HepG2 (cell line): ENCODE measurements around the gene C2. TPM values are rescaled to one million over a fixed set of nuclear protein-coding genes. Genes with fewer than 3 reads are reported as not detected.

ENCODE experiments used
- AGO2 ChIP-seq: fragments of 200-400 bp; formaldehyde crosslinking; optimal IDR thresholded peaks from 2 replicates; pipeline ENCODE3; 2017; ENCODE audit warnings: mild to moderate bottlenecking, low read depth, low read length, moderate library complexity
- ATAD3A ChIP-seq: sonication (generic); formaldehyde crosslinking; IDR thresholded peaks from 2 replicates; pipeline ENCODE4 v1.4.0; 2020; ENCODE audit warnings: missing genetic modification reagents
- ATF7 ChIP-seq, 2 experiments: fragments of 450-650 bp in 1 of 2; sonication (generic) in 1 of 2; formaldehyde crosslinking in 1 of 2; IDR thresholded peaks; 2 replicates each; pipeline versions ENCODE4 v1.4.0 to v1.6.1; 2016 to 2020; ENCODE audit warnings: antibody characterized with exemption in 1 of 2, mild to moderate bottlenecking in 1 of 2, missing genetic modification reagents in 1 of 2
- CC2D1A ChIP-seq: sonication (generic); formaldehyde crosslinking; IDR thresholded peaks from 2 replicates; pipeline ENCODE4 v1.8.1; 2023; ENCODE audit warnings: mild to moderate bottlenecking, missing genetic modification reagents
- FIP1L1 ChIP-seq: fragments of 200-400 bp; formaldehyde crosslinking; IDR thresholded peaks from 2 replicates; pipeline ENCODE4 v1.6.1; 2018; ENCODE audit warnings: low read depth, mild to moderate bottlenecking, low read length, moderate library complexity, borderline replicate concordance; ENCODE audit not compliant: insufficient read depth
- FOXJ3 ChIP-seq: sonication (generic); formaldehyde crosslinking; IDR thresholded peaks from 2 replicates; pipeline ENCODE4 v1.4.0; 2020; ENCODE audit warnings: missing genetic modification reagents, mild to moderate bottlenecking, borderline replicate concordance
- ISX ChIP-seq: sonication (generic); formaldehyde crosslinking; conservative IDR thresholded peaks from 2 replicates; pipeline ENCODE4 v1.5.0; 2020; ENCODE audit warnings: missing genetic modification reagents
- PHF21A ChIP-seq: sonication (generic); formaldehyde crosslinking; IDR thresholded peaks from 2 replicates; pipeline ENCODE4 v1.5.0; 2020; ENCODE audit warnings: mild to moderate bottlenecking, missing genetic modification reagents
- RELA ChIP-seq: sonication (generic); formaldehyde crosslinking; IDR thresholded peaks from 2 replicates; pipeline ENCODE4 v1.4.0; 2020; ENCODE audit warnings: missing genetic modification reagents
- SKI ChIP-seq: fragments of 450-650 bp; IDR thresholded peaks from one replicate; pipeline ENCODE4 v1.6.1; 2018; ENCODE audit warnings: mild to moderate bottlenecking; ENCODE audit not compliant: partially characterized antibody
- SSRP1 ChIP-seq: IDR thresholded peaks from 2 replicates; pipeline ENCODE4 v1.6.1; 2016; ENCODE audit warnings: control low read depth
- TCF12 ChIP-seq, 2 experiments: fragments of 450-650 bp in 1 of 2; sonication (generic) in 1 of 2; formaldehyde crosslinking in 1 of 2; IDR thresholded peaks; 2 replicates each; pipeline versions ENCODE4 v1.6.1 to v1.8.0; 2017 to 2022; ENCODE audit warnings: antibody characterized with exemption in 1 of 2, mild to moderate bottlenecking in 1 of 2, missing genetic modification reagents in 1 of 2, moderate library complexity in 1 of 2
- TOPORS ChIP-seq: sonication (generic); formaldehyde crosslinking; IDR thresholded peaks from 2 replicates; pipeline ENCODE4 v1.8.0; 2023; ENCODE audit warnings: mild to moderate bottlenecking, missing genetic modification reagents
- ZNF225 ChIP-seq: sonication (generic); formaldehyde crosslinking; IDR thresholded peaks from 2 replicates; pipeline ENCODE4 v1.4.0; 2020; ENCODE audit warnings: mild to moderate bottlenecking, missing genetic modification reagents
- ZNF256 ChIP-seq: sonication (generic); formaldehyde crosslinking; conservative IDR thresholded peaks from 2 replicates; pipeline ENCODE4 v1.4.0; 2020; ENCODE audit warnings: missing genetic modification reagents
- ZNF274 ChIP-seq: sonication (generic); formaldehyde crosslinking; IDR thresholded peaks from 2 replicates; pipeline ENCODE4 v1.5.1; 2020; ENCODE audit warnings: mild to moderate bottlenecking, missing genetic modification reagents
- ZNF510 ChIP-seq: sonication (generic); formaldehyde crosslinking; IDR thresholded peaks from 2 replicates; pipeline ENCODE4 v1.4.0; 2020; ENCODE audit warnings: low read depth, mild to moderate bottlenecking, missing genetic modification reagents
- ZNF660 ChIP-seq: sonication (generic); formaldehyde crosslinking; IDR thresholded peaks from 2 replicates; pipeline ENCODE4 v1.5.1; 2020; ENCODE audit warnings: mild to moderate bottlenecking, low read depth, missing genetic modification reagents, borderline replicate concordance
- ZNF678 ChIP-seq: sonication (generic); formaldehyde crosslinking; IDR thresholded peaks from 2 replicates; pipeline ENCODE4 v1.4.0; 2020; ENCODE audit warnings: mild to moderate bottlenecking, missing genetic modification reagents
- polyA plus RNA-seq, 8 experiments: library from polyadenylated mRNA; depleted of rRNA in 3 of 8; stranded (reverse) in 7 of 8; unstranded in 1 of 8; fragments of >200 nt; fragmentation: Illumina TruSeq in 4 of 8; extraction: Trizol in 4 of 8; gene quantifications; 2 replicates each; pipeline versions ENCODE4 v1.2.1 to v1.2.3, GENCODE V29; 2011 to 2016; ENCODE audit warnings: low read depth in 4 of 8, missing spikeins in 1 of 8, mixed read lengths in 1 of 8; ENCODE audit not compliant: insufficient read depth in 1 of 8
- total RNA-seq, 5 experiments: library from RNA; depleted of rRNA; stranded (reverse); fragments of >200 nt; fragmentation: Illumina TruSeq; extraction: Trizol; gene quantifications; 2 replicates each; pipeline ENCODE4 v1.2.3, GENCODE V29; 2016; ENCODE audit warnings: low read depth in 1 of 5
- TF ChIP-seq, protein P1 (sequence below): sonication (generic); formaldehyde crosslinking; IDR thresholded peaks from 2 replicates; pipeline ENCODE4 v1.8.0; 2023; ENCODE audit warnings: mild to moderate bottlenecking, missing genetic modification reagents
- TF ChIP-seq, protein P2 (sequence below): sonication (generic); formaldehyde crosslinking; IDR thresholded peaks from 2 replicates; pipeline ENCODE4 v1.4.0; 2020; ENCODE audit warnings: missing genetic modification reagents, borderline replicate concordance
- TF ChIP-seq, protein P3 (sequence below): sonication (generic); formaldehyde crosslinking; IDR thresholded peaks from 2 replicates; pipeline ENCODE4 v1.4.0; 2020; ENCODE audit warnings: mild to moderate bottlenecking, missing genetic modification reagents
- TF ChIP-seq, protein P4 (sequence below): sonication (generic); formaldehyde crosslinking; IDR thresholded peaks from 2 replicates; pipeline ENCODE4 v1.8.0; 2022; ENCODE audit warnings: missing genetic modification reagents, low read depth, mild to moderate bottlenecking, borderline replicate concordance

Gene C2
- total and polyA plus RNA-seq, 2 of the 13 experiments (the other 11 are each of a cell fraction or from before 2014, with no cell fraction given) = 165 to 307 TPM

DNA sequence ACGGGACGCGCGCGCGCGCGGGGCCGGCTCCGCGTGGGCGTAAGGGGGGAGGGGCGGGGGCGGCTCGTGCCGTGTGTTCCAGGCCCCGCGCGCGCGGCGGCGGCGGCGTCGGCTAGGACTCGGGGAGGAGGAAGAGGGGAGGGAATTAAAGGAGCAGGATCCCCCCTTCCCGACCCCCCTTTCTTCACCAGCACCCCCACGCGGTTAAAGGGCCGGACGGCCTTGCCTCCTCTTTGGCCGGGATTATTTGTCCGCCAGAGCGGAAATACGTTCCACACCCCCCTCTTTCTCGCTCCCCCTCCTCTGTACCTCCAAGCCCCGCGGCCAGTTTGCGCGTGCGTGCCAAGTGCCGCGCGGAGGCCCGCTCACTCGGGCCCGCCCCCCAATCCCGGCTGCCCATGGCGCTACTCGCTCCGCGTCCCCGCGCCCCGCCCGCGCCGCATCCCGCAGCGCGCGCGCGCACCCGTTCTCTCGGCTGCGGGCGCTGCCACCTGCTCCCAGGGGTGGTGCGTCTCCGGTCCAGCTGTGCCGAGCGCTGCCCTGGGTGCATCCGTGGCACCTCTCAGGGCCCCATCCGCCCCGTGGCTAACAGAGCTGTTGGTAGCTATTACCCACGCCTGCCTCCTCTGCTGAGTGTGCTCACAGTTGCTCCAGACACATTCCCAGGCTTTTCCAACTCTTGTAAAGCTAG is 25.4 kb upstream of the C2 start, which contains the start of gene ZBTB12 (continued):
- TF ChIP-seq ZNF256 (CRISPR knock-in tag) (no peak), SSRP1 (CRISPR knock-in tag) (no peak), ISX (CRISPR knock-in tag) (0 out of 2 replicates have a peak, but pooled peaks have one; percentile 31), ZNF274 (CRISPR knock-in tag) (no peak; the same call in 1 of the 2 replicates), ATF7 (IDR thresholded peaks at IDR 0.05) (no peak), ATF7 (CRISPR knock-in tag; IDR thresholded peaks at IDR 0.05) (peak; percentile 39; the same call in 1 of the 2 replicates), ATAD3A (no peak), PHF21A (CRISPR knock-in tag) (peak; percentile 74; the same call in 1 of the 2 replicates), FIP1L1 (no peak), TCF12 (IDR thresholded peaks at IDR 0.05) (no peak), TCF12 (CRISPR knock-in tag; IDR thresholded peaks at IDR 0.05) (no peak), TOPORS (CRISPR knock-in tag) (no peak), SKI (no peak), ZNF678 (CRISPR knock-in tag) (no peak), RELA (0 out of 2 replicates have a peak, but pooled peaks have one; percentile 17), AGO2 (peak; percentile 98), CC2D1A (CRISPR knock-in tag) (no peak), ZNF660 (no peak), ZNF510 (CRISPR knock-in tag) (no peak), ZNF225 (CRISPR knock-in tag) (0 out of 2 replicates have a peak, but pooled peaks have one; percentile 32), FOXJ3 (CRISPR knock-in tag) (no peak)
- TF ChIP-seq, protein P1, sequence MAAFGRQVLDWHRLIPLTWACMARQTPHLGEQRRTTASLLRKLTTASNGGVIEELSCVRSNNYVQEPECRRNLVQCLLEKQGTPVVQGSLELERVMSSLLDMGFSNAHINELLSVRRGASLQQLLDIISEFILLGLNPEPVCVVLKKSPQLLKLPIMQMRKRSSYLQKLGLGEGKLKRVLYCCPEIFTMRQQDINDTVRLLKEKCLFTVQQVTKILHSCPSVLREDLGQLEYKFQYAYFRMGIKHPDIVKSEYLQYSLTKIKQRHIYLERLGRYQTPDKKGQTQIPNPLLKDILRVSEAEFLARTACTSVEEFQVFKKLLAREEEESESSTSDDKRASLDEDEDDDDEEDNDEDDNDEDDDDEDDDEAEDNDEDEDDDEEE (CRISPR knock-in tag) = peak; percentile 52
- TF ChIP-seq, protein P2, sequence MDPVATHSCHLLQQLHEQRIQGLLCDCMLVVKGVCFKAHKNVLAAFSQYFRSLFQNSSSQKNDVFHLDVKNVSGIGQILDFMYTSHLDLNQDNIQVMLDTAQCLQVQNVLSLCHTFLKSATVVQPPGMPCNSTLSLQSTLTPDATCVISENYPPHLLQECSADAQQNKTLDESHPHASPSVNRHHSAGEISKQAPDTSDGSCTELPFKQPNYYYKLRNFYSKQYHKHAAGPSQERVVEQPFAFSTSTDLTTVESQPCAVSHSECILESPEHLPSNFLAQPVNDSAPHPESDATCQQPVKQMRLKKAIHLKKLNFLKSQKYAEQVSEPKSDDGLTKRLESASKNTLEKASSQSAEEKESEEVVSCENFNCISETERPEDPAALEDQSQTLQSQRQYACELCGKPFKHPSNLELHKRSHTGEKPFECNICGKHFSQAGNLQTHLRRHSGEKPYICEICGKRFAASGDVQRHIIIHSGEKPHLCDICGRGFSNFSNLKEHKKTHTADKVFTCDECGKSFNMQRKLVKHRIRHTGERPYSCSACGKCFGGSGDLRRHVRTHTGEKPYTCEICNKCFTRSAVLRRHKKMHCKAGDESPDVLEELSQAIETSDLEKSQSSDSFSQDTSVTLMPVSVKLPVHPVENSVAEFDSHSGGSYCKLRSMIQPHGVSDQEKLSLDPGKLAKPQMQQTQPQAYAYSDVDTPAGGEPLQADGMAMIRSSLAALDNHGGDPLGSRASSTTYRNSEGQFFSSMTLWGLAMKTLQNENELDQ (CRISPR knock-in tag) = no peak; the same call in 1 of the 2 replicates
- TF ChIP-seq, protein P3, sequence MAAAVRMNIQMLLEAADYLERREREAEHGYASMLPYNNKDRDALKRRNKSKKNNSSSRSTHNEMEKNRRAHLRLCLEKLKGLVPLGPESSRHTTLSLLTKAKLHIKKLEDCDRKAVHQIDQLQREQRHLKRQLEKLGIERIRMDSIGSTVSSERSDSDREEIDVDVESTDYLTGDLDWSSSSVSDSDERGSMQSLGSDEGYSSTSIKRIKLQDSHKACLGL (CRISPR knock-in tag) = peak; percentile 25; the same call in 1 of the 2 replicates
- TF ChIP-seq, protein P4, sequence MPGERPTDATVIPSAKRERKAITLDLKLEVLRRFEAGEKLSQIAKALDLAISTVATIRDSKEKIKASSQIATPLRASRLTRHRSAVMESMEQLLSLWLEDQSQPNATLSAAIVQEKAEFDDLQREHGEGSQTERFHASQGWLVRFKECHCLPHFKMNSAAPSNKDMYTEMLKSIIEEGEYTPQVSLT (CRISPR knock-in tag) = peak; percentile 63; the same call in 1 of the 2 replicates
